GM21619 (cell line): ENCODE results near the gene ZSWIM9.

Experiments used
- ATAC-seq: cut with Tn5 transposase; IDR thresholded peaks from one replicate; pipeline ENCODE4 v1.9.1; 2021; ENCODE audit not compliant: unreplicated experiment

ZSWIM9 gene

DNA sequence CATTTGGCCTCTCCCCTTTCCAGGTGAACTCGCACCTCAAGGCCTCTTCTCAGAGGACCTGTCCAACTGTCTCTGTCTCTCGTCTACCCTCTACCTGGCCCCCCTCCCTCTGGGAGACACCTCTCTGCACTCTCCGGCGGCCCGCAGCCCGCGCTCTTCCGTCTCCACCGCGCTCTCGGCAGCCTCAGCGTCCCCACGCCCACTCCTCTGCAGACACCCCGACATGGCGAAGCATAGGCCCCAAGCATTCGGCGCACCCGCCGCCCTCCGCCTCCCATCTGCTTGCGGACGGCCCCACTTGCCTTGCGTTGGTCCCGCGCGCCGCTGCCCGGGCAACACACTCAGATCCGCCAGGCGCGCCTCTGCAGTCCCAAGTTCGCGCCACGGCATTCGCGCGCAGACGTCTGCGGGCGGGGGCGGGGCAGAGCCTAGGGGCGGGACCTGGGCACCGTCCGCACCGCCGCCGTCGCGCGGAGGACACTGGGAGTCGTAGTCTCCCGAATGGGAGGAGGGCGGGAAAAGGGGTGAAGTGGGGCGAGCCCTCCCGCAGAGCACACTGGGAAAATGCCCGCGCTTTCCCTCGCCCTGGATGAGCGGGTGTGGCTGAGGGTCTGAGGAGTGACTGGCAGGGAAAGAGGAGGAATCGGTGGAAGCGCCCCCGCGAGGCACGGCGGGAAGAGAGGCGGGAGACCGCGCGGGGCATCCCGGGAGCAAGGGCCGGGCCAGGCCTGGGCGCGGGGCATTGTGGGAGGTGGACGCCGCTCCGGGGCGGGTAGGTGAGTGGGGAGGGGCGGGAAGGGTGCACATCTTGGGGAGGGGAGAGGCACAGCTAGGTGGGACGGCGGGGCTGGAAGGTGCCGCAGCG is at the start of gene ZSWIM9, which contains the start of gene LIG1:
TSS of gene ZSWIM9 (plus strand) at position 742 of the 865 bp plus-strand sequence. CDS start 1,123 bp downstream, outside the sequence.
TSS of gene LIG1 (minus strand) at position 406 of the 865 bp plus-strand sequence. CDS start 4,778 bp downstream, outside the sequence.
- ATAC-seq = peak; percentile 74

- no peak for ATAC-seq
Observed at GRCh38 chr19:48121066-48121465, 49.4 kb upstream of the ZSWIM9 start.

DNA sequence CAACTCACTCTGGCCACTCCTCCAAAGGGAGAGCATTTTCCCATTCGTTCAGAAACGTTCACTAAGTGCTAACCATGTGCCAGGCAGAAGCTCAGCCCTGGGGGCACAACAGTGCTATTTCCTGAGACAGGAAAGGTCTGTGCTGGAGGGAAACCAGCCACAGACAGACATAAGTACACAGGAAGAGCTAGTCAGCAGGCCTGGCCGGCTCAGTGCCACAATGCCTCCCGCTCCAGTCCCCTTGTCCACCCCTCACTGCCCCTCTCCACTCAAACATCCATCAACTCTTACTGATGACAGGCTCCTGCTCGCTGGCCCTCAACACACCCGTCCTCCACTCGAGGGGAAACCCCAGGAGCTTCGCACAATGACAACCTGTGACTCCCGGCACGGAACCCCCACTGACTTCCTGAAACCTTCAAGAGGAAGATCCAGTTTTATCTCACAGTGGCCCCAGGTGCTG is 48.5 kb upstream of the ZSWIM9 start:
- no peak for ATAC-seq

DNA sequence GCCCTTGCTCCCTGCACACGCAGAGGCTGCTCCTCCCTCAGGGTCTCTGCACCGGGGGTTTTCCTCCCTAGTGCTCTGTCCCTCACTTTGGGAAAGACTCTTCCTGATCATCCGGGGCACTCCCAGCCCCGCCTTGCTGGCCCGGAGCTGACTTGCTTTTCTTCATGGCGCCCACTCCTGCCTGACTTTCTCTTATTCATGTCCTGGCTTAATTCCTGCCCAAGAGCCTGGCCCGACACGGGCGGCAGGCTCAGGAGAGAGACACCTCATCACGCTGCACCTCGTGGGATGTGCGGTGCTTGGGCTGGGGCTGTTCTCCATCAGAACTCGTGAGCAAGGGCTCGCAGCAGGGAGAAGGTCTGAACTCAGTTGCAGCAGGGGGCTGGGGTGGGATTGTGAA is 48.1 kb upstream of the ZSWIM9 start:
- ATAC-seq = no peak

DNA sequence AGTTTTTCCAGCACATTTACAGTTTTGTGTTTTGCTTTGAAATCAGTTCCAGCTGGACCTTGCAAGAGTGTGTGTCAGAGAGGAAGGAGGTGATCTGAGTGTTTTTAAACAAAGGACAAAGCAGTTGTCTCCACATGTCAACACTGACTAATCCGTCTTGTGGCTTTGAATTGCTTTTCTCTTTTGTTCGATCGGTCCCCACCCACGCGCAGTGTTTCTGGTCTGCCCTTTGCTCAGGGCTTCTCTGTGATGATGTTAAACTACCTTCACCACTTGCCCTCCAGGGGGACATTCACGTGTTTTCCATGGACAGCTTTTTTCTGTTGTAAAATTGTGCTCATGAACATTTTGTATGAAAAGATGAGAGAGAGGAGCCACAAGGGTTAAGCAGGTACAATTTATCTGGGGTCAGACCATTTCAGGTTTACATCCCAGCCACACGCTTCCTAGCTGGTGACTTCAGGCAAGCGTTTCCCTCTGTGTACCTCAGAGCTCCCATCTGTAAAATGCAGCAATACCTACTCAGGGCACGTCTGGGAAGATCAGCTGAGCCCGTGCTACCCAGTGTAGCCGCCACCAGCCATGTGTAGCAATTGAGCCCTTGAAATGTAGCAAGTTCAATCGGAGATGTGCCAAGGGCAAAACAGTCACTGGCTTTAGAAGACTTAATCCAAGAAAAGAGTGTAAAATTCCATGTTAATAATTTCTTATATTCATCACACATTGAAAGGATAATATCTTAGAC is 46.4 kb upstream of the ZSWIM9 start:
- ATAC-seq = no peak

DNA sequence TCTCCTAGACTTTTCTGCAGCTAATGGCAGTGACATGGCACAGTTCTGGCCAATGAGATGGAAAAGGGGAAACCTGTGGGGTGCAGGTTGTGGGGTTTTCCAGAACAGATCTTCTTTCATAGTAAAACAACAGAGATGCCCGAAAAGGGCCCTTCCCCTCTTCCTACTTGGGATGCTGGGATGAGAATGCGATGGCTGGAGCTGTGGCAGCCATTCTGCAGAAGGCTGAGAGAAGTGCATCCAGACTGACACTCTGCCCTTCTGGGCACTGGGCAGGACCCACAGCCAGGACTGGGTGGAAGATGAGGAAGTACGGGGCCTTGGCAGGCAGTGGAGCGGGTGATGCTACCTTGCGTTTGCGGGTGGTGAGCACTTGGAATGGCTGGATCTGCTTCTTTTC is 42.9 kb upstream of the ZSWIM9 start:
- ATAC-seq = no peak

GRCh38 chr19:48133094-48133493 is 37.4 kb upstream of the ZSWIM9 start:
- ATAC-seq = no peak

GRCh38 chr19:48135411-48135810 is 35.1 kb upstream of the ZSWIM9 start:
- no peak for ATAC-seq

DNA sequence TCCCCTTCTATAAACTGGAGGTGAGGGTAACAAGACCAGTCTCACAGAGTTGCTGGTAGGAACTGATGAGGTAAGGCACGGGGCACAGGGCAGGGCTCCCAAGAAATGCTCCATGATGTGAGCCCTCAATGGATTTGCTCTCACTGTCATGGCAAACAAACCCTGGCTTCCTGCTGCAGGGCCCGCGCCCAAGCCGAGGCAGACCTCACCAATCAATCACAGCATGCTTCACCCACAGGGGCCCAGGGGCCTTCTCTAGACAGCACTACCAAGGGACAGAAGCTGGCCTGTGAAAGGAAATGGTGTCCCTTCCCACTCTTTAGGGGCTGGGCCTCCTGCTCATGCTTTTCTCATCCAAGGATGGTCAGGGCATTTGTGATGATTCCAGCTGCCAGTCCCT is 33.9 kb upstream of the ZSWIM9 start:
- no peak for ATAC-seq

DNA sequence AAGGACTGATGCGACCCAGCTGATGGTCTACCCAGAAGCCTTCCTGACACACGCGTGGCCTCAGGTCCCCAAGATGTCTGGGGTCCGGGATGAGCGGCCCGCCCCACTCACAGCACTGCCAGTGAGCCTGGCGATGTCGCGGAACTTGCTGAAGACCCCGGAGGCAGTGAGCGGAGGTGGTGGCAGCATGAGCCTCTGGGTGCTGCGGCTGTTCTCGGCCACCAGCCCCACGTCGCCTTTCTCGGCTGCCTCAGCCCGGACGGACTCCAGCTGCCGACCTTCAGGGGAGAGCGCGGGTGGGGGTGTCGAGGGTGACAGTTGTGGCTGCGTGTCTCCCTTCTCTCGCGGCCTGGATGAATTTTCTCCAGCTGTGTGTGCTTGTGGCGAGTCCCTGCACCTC is 33.1 kb upstream of the ZSWIM9 start:
- ATAC-seq = no peak

GRCh38 chr19:48139053-48139452 is 31.4 kb upstream of the ZSWIM9 start:
- no peak for ATAC-seq

DNA sequence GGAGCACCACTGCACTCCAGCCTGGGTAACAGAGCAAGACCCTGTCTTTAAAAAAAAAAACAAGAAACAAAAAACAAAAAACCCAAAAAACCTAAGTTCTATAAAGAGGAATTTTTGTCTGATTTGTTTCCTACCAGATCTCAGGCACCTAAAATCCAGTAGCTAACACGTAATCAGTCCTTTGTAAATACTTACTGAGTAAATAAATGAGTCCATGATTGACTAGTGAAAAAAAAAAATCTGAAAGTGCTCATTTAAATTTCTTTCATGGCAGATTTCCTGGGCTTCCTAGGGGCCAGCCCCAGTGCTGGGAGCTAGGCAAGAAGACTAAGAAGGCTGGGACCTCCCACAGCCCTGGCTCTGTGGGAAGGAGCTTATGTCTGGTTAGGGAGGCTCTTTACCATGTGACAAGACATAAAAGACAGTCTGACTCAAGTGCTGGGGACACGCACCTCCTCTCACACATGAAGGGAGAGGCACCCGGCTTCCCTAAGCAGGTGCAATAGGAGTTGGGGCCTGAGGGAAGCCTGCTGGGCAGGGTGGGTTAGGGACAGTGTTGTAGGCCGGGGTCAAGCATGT is 22.8 kb upstream of the ZSWIM9 start:
- no peak for ATAC-seq

DNA sequence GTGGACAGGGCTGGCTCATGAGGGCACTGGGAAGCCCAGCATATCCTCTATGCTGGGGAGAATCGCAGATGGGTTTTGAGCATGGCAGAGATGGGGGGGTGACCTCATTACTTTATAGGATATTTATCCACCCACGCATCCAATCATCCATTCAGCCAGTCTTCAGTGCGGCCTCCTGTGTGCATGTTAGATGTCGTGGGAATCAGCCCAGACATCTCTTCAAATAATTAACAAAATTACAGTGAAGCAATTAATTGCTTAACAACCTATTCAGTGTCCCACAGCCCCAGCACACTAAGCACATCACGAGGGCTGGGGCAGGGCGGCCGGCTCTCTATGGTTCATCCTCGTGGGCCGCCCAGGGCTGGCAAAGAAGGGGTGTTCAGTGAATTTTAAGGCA is 21.9 kb upstream of the ZSWIM9 start:
- ATAC-seq = no peak

- ATAC-seq = no peak
Observed at GRCh38 chr19:48149430-48149829, 21.1 kb upstream of the ZSWIM9 start.

DNA sequence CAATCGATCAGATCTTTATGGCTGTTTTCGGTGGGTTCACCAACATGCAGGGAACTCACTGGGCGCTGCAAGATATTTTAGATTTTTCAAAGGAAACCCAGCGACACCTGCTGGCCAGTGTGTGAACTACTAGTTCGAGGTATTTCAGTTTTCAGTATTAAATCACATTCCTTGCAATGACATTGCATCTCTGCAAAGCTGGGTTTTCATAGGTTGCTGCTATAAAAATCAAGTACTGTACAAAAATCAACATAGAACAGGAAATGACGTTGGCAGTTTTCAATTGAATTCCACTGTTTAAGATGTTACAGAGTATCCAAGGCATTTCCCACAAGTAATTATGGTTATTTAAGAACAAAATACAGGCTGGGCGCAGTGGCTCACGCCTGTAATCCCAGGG is 17.9 kb upstream of the ZSWIM9 start:
- ATAC-seq = no peak

DNA sequence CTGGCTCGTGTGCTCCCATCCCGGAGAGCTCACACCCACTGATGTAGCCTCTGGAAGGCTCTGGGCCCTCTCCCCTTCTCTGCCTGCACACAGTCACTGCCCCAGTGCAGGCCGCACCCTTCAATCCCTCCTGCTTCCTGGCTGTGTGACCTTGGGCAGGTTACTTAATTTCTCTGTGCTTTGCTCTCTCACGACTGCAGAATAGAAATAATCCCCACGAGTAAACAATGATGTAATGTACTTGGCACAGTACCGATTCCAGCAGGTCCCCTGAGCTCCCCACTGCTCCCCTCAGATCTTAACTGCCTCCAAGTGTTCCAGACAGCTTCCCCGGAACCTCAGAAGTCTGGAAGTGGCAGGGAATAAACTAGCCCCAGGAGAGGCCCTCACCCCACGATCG is 16.5 kb upstream of the ZSWIM9 start:
- no peak for ATAC-seq

DNA sequence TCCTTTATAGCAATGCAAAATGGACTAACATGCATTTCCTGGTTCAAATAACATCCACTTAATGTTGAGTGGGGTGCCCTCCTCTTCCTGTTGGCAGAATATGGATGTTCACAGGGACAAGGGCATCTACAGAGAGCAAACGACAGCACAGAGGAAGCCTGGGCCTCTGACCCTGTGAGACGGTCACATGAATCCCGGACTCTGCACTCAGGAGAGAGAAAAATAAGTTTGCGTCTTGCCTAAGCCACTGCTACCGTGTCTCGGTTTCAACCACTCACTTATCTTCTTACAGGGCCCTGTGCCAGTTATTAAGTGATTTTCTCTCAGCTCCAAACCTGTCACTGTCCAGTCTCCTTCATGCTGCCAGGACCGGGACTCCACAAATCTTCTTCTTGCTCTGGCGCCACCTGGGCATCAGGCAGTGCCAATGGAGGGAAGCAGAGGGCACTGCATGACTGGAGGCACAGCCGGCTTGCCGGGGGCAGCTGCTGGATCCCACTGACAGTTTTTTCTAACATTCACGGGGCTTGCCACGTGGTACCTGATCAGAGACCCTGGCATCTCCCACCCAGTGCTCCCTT is 12.2 kb upstream of the ZSWIM9 start:
- no peak for ATAC-seq

DNA sequence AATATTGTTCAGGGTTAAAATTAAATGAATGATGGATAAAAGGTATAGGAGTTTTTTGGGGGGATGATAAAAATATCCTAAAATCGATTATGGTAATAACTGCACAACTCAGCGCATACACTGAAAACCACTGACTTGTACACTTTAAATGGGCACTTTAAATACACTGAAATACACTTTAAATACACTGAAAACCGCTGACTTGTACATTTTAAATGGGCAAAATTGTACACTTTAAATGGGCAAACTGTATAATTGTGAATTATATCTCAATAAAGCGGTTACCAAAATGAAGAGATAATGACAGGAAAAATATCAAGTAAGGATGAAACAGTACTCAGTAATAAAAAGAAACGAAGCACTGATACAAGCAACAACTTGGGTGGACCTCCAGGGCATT is 1.8 kb upstream of the ZSWIM9 start:
- ATAC-seq = no peak

DNA sequence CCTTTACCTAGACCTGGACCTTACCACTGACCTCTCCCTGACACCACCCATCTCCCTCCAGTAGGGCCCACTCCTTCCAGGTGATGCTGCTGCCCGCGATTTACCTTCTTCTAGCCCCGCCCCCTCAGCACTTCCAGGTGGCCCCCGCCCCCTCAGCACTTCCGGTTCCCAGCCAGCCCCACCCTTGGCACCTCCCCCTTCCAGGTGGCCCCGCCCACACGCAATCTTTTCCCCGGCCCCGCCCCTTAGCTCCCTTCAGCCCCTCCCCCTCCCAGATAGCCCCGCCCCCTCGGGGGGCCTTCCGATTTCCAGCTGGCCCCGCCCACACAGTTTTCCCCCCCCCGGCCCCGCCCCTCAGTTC is 922 bp upstream of the ZSWIM9 start:
- ATAC-seq = no peak

GRCh38 chr19:48170817-48171347 is 402 bp downstream of the ZSWIM9 start:
- no peak for ATAC-seq

DNA sequence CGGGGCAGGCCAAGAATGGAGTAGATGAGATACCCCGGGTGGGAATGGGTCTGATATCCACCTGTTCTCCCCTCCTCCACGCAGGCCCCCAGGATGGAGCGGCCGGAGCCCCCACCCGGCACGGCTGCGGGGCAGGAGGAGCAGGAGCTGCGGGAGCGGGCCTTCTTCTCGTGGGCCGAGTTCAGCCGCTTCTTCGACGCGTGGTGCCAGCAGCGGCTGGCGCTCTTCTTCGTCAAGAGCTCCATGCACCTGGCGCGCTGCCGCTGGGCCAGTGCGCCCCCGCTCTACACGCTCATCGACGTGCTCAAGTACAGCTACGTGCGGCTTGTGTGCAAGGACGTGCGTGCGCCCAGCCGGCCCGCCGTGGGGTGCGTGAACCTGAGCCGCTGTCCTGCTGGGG is 1.2 kb downstream of the ZSWIM9 start:
- no peak for ATAC-seq
